GM12801 (cell line): ENCODE data around the gene HHATL.

Source experiments
- TF ChIP-seq, protein P1 (sequence below): IDR thresholded peaks from one replicate; pipeline ENCODE4 v1.5.1; 2011; ENCODE audit warnings: control low read depth; ENCODE audit not compliant: insufficient read length; ENCODE audit errors: extremely low read depth

Gene HHATL

DNA sequence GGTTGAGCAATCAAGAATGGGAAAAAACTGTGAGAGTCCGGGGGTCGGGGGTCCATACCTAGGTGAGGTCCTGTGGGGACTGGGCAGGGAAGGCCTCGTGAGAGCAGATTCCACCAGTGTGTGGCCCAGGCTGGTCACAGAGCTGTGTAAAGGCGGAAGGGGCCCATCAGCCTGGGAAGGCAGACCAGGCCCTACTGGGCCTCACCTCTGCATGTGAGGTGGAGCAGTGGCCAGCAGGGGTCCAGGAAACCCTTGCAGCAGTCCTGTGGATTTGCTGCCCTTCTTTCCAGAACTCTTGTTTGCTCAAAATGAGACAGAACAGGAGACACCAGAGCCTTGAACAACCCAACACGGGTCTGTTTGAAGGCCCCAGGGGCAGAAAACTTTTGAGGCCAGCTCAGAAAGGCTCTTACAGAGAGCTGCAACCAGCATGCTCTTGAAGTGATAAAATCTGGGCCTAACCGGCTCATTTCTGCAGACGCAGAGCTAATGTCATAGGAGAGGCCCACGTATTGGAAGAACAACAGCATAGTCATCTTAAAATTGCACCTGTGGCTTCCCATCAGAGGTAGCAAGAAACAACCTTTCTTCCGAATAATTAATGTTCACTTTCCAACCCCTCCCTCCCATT, 30.3 kb upstream of the HHATL start:
- TF ChIP-seq, protein P1, sequence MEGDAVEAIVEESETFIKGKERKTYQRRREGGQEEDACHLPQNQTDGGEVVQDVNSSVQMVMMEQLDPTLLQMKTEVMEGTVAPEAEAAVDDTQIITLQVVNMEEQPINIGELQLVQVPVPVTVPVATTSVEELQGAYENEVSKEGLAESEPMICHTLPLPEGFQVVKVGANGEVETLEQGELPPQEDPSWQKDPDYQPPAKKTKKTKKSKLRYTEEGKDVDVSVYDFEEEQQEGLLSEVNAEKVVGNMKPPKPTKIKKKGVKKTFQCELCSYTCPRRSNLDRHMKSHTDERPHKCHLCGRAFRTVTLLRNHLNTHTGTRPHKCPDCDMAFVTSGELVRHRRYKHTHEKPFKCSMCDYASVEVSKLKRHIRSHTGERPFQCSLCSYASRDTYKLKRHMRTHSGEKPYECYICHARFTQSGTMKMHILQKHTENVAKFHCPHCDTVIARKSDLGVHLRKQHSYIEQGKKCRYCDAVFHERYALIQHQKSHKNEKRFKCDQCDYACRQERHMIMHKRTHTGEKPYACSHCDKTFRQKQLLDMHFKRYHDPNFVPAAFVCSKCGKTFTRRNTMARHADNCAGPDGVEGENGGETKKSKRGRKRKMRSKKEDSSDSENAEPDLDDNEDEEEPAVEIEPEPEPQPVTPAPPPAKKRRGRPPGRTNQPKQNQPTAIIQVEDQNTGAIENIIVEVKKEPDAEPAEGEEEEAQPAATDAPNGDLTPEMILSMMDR = no peak

DNA sequence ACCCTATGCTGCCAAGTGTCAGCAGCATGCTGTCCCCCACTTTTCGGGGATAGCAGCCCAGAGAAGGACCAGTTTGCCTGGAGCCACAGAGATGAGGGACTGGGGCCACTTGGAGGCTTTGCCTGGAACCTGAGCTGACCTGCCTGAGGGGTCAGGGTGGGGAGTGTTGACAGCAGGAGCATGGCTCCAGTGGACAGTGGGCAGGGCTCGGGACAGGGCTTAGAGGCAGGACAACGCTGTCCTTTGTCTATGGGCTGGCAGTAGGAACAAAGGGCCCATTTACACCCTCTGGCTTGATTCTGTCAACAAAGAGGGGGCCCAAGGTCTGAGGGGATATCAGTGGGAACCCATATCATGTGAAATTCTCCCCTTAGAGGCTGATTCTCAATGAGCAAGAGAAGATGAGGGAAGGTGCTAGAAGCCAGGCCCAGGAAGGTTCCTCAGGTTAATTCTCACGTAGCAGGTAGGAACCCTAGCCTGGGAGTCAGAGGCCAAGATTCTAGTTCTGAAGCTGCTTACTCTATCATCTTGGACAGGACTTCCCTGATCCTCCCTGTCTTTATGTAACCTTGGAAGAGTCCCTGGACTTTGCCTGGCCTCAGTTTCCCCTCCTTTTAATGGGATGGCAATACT, 29.7 kb upstream of the HHATL start:
- TF ChIP-seq, protein P1 = no peak

DNA sequence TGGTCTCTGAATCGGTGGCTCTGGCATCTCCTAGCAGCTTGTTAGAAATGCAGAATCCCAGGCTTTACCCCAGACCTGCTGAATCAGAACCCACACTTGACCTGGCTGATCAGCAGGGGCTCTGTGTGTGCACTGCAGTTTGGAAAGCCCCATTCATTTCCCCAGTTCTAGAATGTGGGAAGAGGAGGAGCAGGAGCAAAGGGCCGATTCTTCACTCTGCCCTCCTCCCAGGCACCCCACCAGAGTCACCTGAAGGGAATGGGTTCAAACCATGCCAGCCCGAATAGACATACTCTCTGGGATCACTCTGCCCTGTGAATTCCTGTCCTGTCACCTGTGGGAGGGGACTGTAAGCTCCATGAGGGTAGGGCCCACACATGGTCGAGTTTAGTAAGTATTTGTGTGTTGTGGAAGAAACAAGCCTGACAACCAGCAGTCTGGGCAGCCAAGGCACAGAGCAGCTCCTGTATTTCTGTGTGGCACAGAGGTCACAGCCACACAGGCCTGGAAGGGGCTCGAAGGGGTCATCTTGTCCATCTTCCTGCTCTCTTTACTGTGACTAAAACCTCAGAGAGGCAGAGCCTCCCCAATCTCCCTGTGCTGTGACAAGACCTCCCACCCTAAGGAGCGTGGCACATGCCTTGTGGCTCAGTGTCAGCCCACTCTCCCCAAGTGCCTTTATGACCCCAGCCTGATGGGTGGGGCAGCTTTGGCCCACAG, 29.0 kb upstream of the HHATL start:
- TF ChIP-seq, protein P1 = no peak

DNA sequence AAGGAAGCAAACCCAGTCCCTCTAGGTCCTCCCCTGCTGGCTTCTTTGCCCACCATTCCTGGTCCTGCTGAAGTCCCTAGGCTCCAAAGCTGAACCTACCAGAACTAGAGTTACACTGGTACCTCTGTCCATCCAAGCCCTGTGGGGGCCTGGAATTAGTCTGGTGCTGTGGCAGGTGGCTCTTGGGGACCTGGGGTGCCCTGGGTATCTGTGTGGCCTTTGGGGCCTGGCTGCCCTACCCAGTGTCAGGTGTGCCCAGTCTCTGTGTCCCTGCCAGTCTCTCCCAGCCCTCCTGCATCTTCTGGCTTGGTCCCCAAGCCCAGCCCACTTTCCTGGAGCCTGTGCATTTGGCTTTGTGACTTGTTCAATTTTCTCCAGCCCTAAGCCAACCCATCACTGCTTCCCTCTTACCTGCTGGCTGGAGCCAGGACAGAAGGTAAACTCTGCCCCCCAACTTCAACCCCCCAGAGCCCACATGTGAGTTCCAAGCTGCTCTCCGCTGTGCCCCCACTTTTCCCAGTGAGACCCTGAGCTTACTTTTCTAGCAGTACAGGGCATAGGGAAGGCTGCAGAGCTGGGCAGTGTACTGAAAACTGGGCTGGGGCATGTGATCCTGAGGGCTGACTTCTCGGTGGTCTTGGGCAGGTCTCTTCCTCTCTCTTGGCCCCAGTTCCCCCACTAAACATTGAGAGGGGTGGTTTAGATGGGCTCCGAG, 28.3 kb upstream of the HHATL start:
- TF ChIP-seq, protein P1 = no peak

DNA sequence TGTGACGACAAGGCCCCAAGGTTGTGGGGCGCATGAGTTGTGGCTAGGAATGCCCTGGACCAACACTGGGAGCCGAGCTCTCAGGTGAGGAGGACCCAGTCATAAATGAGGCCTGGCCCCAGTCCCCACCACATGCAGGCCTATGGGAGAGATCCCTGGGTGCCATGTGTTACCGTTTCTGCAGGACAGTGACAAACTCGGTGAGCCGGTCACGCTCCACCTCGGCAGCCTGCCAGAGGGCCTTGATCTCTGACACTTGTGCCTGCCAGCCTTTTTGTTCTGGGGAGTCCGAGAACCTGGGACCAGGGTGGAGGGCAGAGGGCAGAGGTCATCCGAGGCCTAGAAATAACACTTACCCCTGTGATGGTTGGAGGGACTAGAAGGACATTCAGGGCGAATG, 27.7 kb upstream of the HHATL start:
- TF ChIP-seq, protein P1 = no peak

DNA sequence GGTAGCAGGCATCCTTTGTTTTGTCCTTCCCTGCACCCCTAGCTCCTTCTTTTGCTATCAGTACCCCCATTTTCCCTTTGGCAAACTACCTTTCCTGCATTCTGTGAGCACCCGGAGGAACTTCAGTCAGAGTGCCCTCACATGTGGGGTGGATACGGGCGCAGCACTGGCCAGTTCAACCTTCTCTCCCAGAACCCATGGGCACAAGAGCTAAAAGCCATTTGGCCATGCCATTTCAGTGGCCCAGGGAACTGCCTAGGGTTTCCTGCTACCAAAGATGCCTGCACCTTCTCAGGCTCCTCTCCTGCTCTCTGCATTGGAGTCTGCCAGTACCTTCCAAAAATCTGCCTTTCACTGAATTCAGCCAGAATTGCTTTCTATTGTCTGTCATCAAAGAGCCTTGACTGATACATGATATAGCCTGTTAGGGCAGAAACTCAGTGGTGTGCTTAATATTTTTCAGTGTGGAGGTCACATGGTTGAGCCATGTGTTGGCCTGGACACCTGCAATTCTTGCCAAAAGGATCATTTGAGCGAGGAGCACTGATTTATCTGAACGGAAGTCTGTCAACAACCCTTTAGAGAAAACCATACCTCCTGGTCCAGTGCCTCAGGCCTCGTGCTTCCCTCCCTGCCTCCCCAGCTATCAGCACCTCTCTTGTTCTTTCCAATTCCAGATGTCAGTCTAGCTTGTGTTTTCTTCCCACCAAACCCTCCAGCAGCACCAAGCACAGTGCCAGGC, 27.0 kb upstream of the HHATL start:
- TF ChIP-seq, protein P1 = no peak
